ENCODE measurements around the gene HCRT. TPM values are rescaled to one million over a fixed set of nuclear protein-coding genes. Genes with fewer than 3 reads are reported as not detected.

The HCRT gene
- total RNA-seq = not detected in 2 replicates

GRCh38 chr17:42184713-42185620, at the start of gene HCRT:
Gene HCRT, minus strand, starts transcription at chr17:42185452. Its CDS starts 87 bp downstream, at chr17:42185365.
- Histone ChIP-seq H3K27me3 (ENCODE audit: control insufficient read depth, insufficient read depth, low read length) (peaks cover 16% of the 10 kb centered on the region), H3K36me3 (ENCODE audit: control insufficient read depth, insufficient read depth, low read length) (no peaks in the 10 kb centered on the region), H3K4me3 (ENCODE audit: low read depth, low read length) (no peak within 1 kb of the TSS)
- no peak for FAIRE-seq
- no peak for TF ChIP-seq CTCF (IDR thresholded peaks at IDR 0.05; ENCODE audit: insufficient read depth, low read length, severe bottlenecking)
- DNase-seq (ENCODE audit: low read depth) = no peak

GRCh38 chr17:42233994-42234393, 48.7 kb upstream of the HCRT start:
- H3K27me3 ChIP-seq (ENCODE audit: control insufficient read depth, insufficient read depth, low read length) = no peaks in the 10 kb centered on the region
- H3K36me3 ChIP-seq (ENCODE audit: control insufficient read depth, insufficient read depth, low read length) = no peaks in the 10 kb centered on the region
- no peak for DNase-seq (ENCODE audit: low read depth)
- no peak for FAIRE-seq
- H3K4me3 ChIP-seq (ENCODE audit: low read depth, low read length) = no peak overlapping the region
- TF ChIP-seq CTCF (IDR thresholded peaks at IDR 0.05; ENCODE audit: insufficient read depth, low read length, severe bottlenecking) = no peak

- FAIRE-seq (no peak), DNase-seq (ENCODE audit: low read depth) (peak; percentile 58)
- Histone ChIP-seq H3K27me3 (ENCODE audit: control insufficient read depth, insufficient read depth, low read length) (no peaks in the 10 kb centered on the region), H3K4me3 (ENCODE audit: low read depth, low read length) (no peak overlapping the region), H3K36me3 (ENCODE audit: control insufficient read depth, insufficient read depth, low read length) (no peaks in the 10 kb centered on the region)
- no peak for TF ChIP-seq CTCF (IDR thresholded peaks at IDR 0.05; ENCODE audit: insufficient read depth, low read length, severe bottlenecking)
Observed at GRCh38 chr17:42233156-42233555, 47.9 kb upstream of the HCRT start.

- no peak for TF ChIP-seq CTCF (IDR thresholded peaks at IDR 0.05; ENCODE audit: insufficient read depth, low read length, severe bottlenecking)
- H3K27me3 ChIP-seq (ENCODE audit: control insufficient read depth, insufficient read depth, low read length) = no peaks in the 10 kb centered on the region
- H3K36me3 ChIP-seq (ENCODE audit: control insufficient read depth, insufficient read depth, low read length) = no peaks in the 10 kb centered on the region
- H3K4me3 ChIP-seq (ENCODE audit: low read depth, low read length) = no peak overlapping the region
- FAIRE-seq (no peak), DNase-seq (ENCODE audit: low read depth) (no peak)
Observed at GRCh38 chr17:42230225-42230624, 45.0 kb upstream of the HCRT start.

- no peak for TF ChIP-seq CTCF (IDR thresholded peaks at IDR 0.05; ENCODE audit: insufficient read depth, low read length, severe bottlenecking)
- FAIRE-seq (no peak), DNase-seq (ENCODE audit: low read depth) (peak; percentile 9)
- no peak overlapping the region for H3K4me3 ChIP-seq (ENCODE audit: low read depth, low read length)
- no peaks in the 10 kb centered on the region for H3K27me3 ChIP-seq (ENCODE audit: control insufficient read depth, insufficient read depth, low read length)
- H3K36me3 ChIP-seq (ENCODE audit: control insufficient read depth, insufficient read depth, low read length) = peaks cover 2% of the 10 kb centered on the region
Observed at GRCh38 chr17:42227849-42228700, 42.8 kb upstream of the HCRT start.
